Measurements from ENCODE around the gene BMPER.

BMPER gene

GRCh38 chr7:33973231-33974015 lies 68.1 kb downstream of the BMPER start:
- DNase-seq, result no peak

GRCh38 chr7:33979300-33979806 lies 74.0 kb downstream of the BMPER start:
- no peak for DNase-seq

GRCh38 chr7:33979807-33980355 lies 74.5 kb downstream of the BMPER start:
- no peak for DNase-seq

- no peak for DNase-seq
These were observed 75.9 kb downstream of the BMPER start for GRCh38 chr7:33981226-33981625.

- no peak for DNase-seq
These were observed 76.5 kb downstream of the BMPER start for GRCh38 chr7:33981671-33982424.

GRCh38 chr7:33982425-33982786 lies 77.1 kb downstream of the BMPER start:
- DNase-seq, result no peak

GRCh38 chr7:33986451-33986850 lies 81.1 kb downstream of the BMPER start:
- DNase-seq, result no peak

GRCh38 chr7:33986951-33987947 lies 81.9 kb downstream of the BMPER start:
- DNase-seq, result no peak

GRCh38 chr7:33996899-33997298 lies 91.6 kb downstream of the BMPER start:
- no peak for DNase-seq

- no peak for DNase-seq
These were observed 93.1 kb downstream of the BMPER start for GRCh38 chr7:33998476-33998875.

GRCh38 chr7:34011017-34011695 lies 105.8 kb downstream of the BMPER start:
- DNase-seq, result no peak

GRCh38 chr7:34011696-34012095 lies 106.4 kb downstream of the BMPER start:
- no peak for DNase-seq

- DNase-seq, result no peak
These were observed 108.1 kb downstream of the BMPER start for GRCh38 chr7:34013421-34013820.

GRCh38 chr7:34015651-34016050 lies 110.3 kb downstream of the BMPER start:
- DNase-seq, result no peak

GRCh38 chr7:34016876-34017275 lies 111.5 kb downstream of the BMPER start:
- no peak for DNase-seq

- DNase-seq, result no peak
These were observed 114.0 kb downstream of the BMPER start for GRCh38 chr7:34019301-34019790.

- DNase-seq, result no peak
These were observed 117.3 kb downstream of the BMPER start for GRCh38 chr7:34022626-34023025.

GRCh38 chr7:34025600-34025999 lies 120.3 kb downstream of the BMPER start:
- DNase-seq, result no peak

GRCh38 chr7:34026481-34027190 lies 121.3 kb downstream of the BMPER start:
- DNase-seq, result no peak

- DNase-seq, result no peak
These were observed 125.8 kb downstream of the BMPER start for GRCh38 chr7:34031156-34031555.

GRCh38 chr7:34034728-34035127 lies 129.4 kb downstream of the BMPER start:
- DNase-seq, result no peak
